K562 (cell line): Measurements from ENCODE around the gene MYL12A. TPM values are rescaled to one million over a fixed set of nuclear protein-coding genes. Genes with fewer than 3 reads are reported as not detected.

Experiments used
- ASH1L ChIP-seq: fragments of 450-650 bp; IDR thresholded peaks from 2 replicates; pipeline ENCODE4 v1.6.1; 2018; ENCODE audit warnings: borderline replicate concordance, mild to moderate bottlenecking, low read depth; ENCODE audit not compliant: partially characterized antibody
- ATF7 ChIP-seq: fragments of 450-650 bp; IDR thresholded peaks from 2 replicates; pipeline ENCODE4 v1.7.1; 2014; ENCODE audit warnings: mild to moderate bottlenecking, moderate library complexity
- CEBPB ChIP-seq: fragments of 450-650 bp; IDR thresholded peaks from 2 replicates; pipeline ENCODE4 v1.6.1; 2016; ENCODE audit warnings: missing genetic modification characterization, missing compliant biosample characterization
- CHCHD3 ChIP-seq: fragments of 250-450 bp; sonication (Bioruptor Pico); IDR thresholded peaks from 2 replicates; pipeline ENCODE4 v2.1.2; 2022; ENCODE audit warnings: mild to moderate bottlenecking
- FOXJ2 ChIP-seq: fragments of 200-800 bp; sonication (Bioruptor generic); IDR thresholded peaks from 2 replicates; pipeline ENCODE4 v1.6.1; 2016; ENCODE audit warnings: missing genetic modification characterization, missing compliant biosample characterization
- NONO ChIP-seq, 2 experiments: fragments of 200-400 bp in 1 of 2; fragments of 450-650 bp in 1 of 2; formaldehyde crosslinking in 1 of 2; IDR thresholded peaks; 2 replicates each; pipeline ENCODE4 v1.6.1; 2017; ENCODE audit warnings: low read depth in 2 of 2, mild to moderate bottlenecking in 2 of 2, moderate library complexity in 2 of 2, low read length in 1 of 2
- TCFL5 ChIP-seq: fragments of 250-450 bp; sonication (Bioruptor Pico); conservative IDR thresholded peaks from 2 replicates; pipeline ENCODE4 v1.6.1; 2021; ENCODE audit warnings: mild to moderate bottlenecking, moderate library complexity, matching md5 sums
- ZNF174 ChIP-seq: fragments of 250-450 bp; sonication (Bioruptor Pico); IDR thresholded peaks from 2 replicates; pipeline ENCODE4 v1.4.0; 2020; ENCODE audit warnings: mild to moderate bottlenecking
- ZNF274 ChIP-seq: IDR thresholded peaks from 2 replicates; pipeline ENCODE4 v1.6.1; 2011; ENCODE audit warnings: low read depth, mild to moderate bottlenecking, low read length, moderate library complexity, borderline replicate concordance
- polyA plus RNA-seq, 8 experiments: library from polyadenylated mRNA; depleted of rRNA in 4 of 8; stranded (reverse) in 5 of 8; unstranded in 3 of 8; fragments of >200 nt; fragmentation: Nextera tagmentation in 2 of 8; fragmentation: Illumina TruSeq in 1 of 8; extraction: Ambion mirVana in 2 of 8; extraction: Trizol in 1 of 8; gene quantifications; 2 replicates each; pipeline versions ENCODE4 v1.2.1 to v1.2.3, GENCODE V29; 2011 to 2014; ENCODE audit warnings: inconsistent platforms in 1 of 8, missing spikeins in 1 of 8
- total RNA-seq, 7 experiments: library from RNA; depleted of rRNA in 6 of 7; stranded (reverse); fragments of >200 nt in 6 of 7; fragmentation: Illumina TruSeq in 2 of 7; extraction: Trizol in 2 of 7; gene quantifications; 2 replicates each; pipeline versions ENCODE4 v1.2.1 to v1.2.3, GENCODE V29; 2011 to 2021; ENCODE audit warnings: low replicate concordance in 1 of 7
- TF ChIP-seq, protein P1 (sequence below): sonication (generic); formaldehyde crosslinking; IDR thresholded peaks from 2 replicates; pipeline ENCODE4 v1.9.0; 2022; ENCODE audit warnings: mild to moderate bottlenecking, missing genetic modification reagents
- TF ChIP-seq, protein P2 (sequence below): IDR thresholded peaks from 2 replicates; pipeline ENCODE4 v1.6.1; 2012; ENCODE audit warnings: low read depth, low read length, improper control_type of control experiment, borderline replicate concordance
- TF ChIP-seq, protein P3 (sequence below): fragments of 250-450 bp; sonication (Bioruptor Pico); IDR thresholded peaks from 2 replicates; pipeline ENCODE4 v1.5.0; 2021; ENCODE audit warnings: mild to moderate bottlenecking, moderate library complexity

The MYL12A gene
- total and polyA plus RNA-seq, 9 of the 15 experiments (the other 6 are each of a cell fraction or from before 2014, with no cell fraction given) = 308 to 1,031 (median 559) TPM

DNA sequence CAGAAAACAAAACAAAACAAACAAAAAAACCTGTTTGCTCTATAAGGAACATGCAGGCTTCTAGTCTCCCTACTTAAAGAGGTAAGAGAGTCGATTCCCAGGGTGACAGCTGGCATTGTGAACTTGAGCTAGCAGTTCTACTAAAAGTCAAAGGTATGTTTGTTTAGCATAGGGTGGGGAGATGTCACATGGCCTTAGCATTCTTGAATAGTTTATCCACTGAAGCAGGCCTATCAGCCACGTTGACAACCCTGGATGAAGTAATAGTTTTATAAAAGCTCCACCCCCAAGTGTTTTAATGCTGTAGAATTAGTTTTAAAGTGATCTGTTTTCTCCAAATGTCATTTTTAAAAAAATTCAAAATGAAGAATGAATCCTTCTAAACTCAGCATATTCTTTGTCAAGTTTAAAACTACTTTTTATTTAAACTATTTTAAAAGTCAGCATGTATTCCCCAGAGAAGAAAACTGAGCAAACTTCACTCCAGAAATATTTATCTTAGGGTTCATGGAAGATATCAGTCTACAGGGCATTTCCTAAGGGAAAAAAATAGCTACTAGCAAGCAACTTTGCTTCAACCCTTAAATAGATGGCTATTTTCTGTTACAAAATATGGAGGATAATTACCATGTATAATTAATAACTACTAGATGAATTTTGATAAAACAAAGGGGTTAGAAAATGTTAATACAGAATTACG, 29.5 kb upstream of the MYL12A start (continued):
- TF ChIP-seq, protein P1, sequence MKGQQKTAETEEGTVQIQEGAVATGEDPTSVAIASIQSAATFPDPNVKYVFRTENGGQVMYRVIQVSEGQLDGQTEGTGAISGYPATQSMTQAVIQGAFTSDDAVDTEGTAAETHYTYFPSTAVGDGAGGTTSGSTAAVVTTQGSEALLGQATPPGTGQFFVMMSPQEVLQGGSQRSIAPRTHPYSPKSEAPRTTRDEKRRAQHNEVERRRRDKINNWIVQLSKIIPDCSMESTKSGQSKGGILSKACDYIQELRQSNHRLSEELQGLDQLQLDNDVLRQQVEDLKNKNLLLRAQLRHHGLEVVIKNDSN (CRISPR knock-in tag) = peak; percentile 67
- TF ChIP-seq ZNF274 (no peak), ATF7 (0 out of 2 replicates have a peak, but pooled peaks have one; percentile 36), TCFL5 (CRISPR knock-in tag) (0 out of 2 replicates have a peak, but pooled peaks have one; percentile 15), CHCHD3 (CRISPR knock-in tag) (no peak), CEBPB (peak; percentile 34; the same call in 1 of the 2 replicates), NONO (IDR thresholded peaks at IDR 0.05; ENCODE audit: low read depth in 2 of 2, low read length in 1 of 2) (no peak), ASH1L (no peak), ZNF174 (CRISPR knock-in tag) (no peak), FOXJ2 (tag) (0 out of 2 replicates have a peak, but pooled peaks have one; percentile 42)
- TF ChIP-seq, protein P2, sequence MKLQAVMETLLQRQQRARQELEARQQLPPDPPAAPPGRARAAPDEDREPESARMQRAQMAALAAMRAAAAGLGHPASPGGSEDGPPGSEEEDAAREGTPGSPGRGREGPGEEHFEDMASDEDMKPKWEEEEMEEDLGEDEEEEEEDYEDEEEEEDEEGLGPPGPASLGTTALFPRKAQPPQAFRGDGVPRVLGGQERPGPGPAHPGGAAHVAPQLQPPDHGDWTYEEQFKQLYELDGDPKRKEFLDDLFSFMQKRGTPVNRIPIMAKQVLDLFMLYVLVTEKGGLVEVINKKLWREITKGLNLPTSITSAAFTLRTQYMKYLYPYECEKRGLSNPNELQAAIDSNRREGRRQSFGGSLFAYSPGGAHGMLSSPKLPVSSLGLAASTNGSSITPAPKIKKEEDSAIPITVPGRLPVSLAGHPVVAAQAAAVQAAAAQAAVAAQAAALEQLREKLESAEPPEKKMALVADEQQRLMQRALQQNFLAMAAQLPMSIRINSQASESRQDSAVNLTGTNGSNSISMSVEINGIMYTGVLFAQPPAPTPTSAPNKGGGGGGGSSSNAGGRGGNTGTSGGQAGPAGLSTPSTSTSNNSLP = peak; percentile 40; the same call in 1 of the 2 replicates
- TF ChIP-seq, protein P3, sequence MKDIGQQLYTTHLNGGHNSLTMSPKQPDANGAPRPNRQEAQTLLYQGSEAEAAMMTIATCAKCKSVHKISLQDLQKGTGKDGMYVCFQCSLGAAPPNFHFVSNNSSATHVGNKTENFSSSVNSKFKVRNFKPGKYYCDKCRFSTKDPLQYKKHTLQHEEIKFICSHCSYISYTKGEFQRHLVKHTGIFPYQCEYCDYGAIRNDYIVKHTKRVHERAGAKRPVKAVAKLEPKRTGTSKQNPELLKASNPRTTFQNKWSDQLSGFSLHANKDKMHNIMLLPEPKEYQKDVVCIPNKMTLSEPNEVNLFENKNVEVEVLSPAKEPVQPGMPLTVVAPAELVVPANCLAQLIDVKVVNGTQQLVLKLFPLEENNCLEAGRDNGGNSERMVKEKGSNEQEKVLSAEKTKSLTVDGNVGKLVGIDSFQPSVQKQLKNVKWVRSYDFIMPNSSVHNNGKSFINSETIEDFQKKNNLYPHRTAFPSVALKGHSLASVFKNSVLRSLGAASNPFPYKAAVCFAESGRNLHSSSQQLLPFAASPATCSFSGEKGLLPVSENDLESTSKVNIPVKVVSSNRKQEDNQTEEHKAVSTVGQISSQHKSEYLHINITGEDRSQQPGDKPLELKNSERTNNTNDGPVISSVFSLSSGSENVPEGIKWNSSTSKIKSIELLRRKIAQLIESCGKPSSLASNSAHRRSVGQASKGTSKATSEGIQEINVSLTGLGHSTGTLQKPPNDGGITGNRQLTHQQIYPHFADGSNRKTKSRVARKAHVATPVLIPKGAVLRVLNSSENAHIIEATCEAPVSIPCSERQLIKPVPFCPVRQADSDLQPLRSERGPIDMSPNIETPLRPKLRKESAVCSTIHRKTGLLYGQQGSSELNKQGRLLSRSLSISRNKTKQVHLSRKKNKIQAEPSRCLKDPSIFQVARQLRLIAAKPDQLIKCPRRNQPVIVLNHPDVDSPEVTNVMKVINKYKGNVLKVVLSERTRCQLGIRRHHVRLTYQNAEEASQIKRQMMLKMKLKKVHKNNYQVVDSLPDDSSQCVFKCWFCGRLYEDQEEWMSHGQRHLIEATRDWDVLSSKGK = no peak
